ENCODE results near the gene PPP1R13L.

- TF ChIP-seq TCF7 (CRISPR knock-in tag; IDR thresholded peaks at IDR 0.05; ENCODE audit: low read depth) (no peak), CTCF (IDR thresholded peaks at IDR 0.05) (no peak), ZNF263 (CRISPR knock-in tag; IDR thresholded peaks at IDR 0.05; ENCODE audit: low read depth) (no peak), IRF2 (CRISPR knock-in tag; IDR thresholded peaks at IDR 0.05; ENCODE audit: borderline replicate concordance, low read depth) (no peak), ESRRA (CRISPR knock-in tag; IDR thresholded peaks at IDR 0.05; ENCODE audit: borderline replicate concordance) (no peak), MYBL2 (CRISPR knock-in tag; IDR thresholded peaks at IDR 0.05) (no peak), USF1 (CRISPR knock-in tag; IDR thresholded peaks at IDR 0.05) (no peak), ZNF671 (CRISPR knock-in tag; IDR thresholded peaks at IDR 0.05) (no peak), NFE2L1 (CRISPR knock-in tag; IDR thresholded peaks at IDR 0.05) (no peak)
Observed at GRCh38 chr19:45380107-45380506, 24.8 kb downstream of the PPP1R13L start.

All from WTC11 (cell line).